ENCODE data around the gene LCN10.
A peak's percentile ranks its signal among the peaks of the same experiment; 100 is the strongest.

LCN10 gene

GRCh38 chr9:136734837-136735496 lies 7.8 kb downstream of the LCN10 start:
- DNase-seq (ENCODE audit: low read depth): no peak
- TF ChIP-seq, protein P1, sequence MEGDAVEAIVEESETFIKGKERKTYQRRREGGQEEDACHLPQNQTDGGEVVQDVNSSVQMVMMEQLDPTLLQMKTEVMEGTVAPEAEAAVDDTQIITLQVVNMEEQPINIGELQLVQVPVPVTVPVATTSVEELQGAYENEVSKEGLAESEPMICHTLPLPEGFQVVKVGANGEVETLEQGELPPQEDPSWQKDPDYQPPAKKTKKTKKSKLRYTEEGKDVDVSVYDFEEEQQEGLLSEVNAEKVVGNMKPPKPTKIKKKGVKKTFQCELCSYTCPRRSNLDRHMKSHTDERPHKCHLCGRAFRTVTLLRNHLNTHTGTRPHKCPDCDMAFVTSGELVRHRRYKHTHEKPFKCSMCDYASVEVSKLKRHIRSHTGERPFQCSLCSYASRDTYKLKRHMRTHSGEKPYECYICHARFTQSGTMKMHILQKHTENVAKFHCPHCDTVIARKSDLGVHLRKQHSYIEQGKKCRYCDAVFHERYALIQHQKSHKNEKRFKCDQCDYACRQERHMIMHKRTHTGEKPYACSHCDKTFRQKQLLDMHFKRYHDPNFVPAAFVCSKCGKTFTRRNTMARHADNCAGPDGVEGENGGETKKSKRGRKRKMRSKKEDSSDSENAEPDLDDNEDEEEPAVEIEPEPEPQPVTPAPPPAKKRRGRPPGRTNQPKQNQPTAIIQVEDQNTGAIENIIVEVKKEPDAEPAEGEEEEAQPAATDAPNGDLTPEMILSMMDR (IDR thresholded peaks at IDR 0.05; ENCODE audit: low read depth, low read length, missing control alignments): no peak
- no peak overlapping the region for H3K4me3 ChIP-seq (ENCODE audit: low read depth, low read length)

GRCh38 chr9:136733611-136734010 lies 9.1 kb downstream of the LCN10 start:
- DNase-seq (ENCODE audit: low read depth): no peak
- TF ChIP-seq, protein P1 (IDR thresholded peaks at IDR 0.05; ENCODE audit: low read depth, low read length, missing control alignments): no peak
- H3K4me3 ChIP-seq (ENCODE audit: low read depth, low read length): no peak overlapping the region

- H3K4me3 ChIP-seq (ENCODE audit: low read depth, low read length): no peak overlapping the region
- TF ChIP-seq, protein P1 (IDR thresholded peaks at IDR 0.05; ENCODE audit: low read depth, low read length, missing control alignments): no peak
- DNase-seq (ENCODE audit: low read depth): no peak
Observed at GRCh38 chr9:136732444-136733178, 10.1 kb downstream of the LCN10 start.

DNA sequence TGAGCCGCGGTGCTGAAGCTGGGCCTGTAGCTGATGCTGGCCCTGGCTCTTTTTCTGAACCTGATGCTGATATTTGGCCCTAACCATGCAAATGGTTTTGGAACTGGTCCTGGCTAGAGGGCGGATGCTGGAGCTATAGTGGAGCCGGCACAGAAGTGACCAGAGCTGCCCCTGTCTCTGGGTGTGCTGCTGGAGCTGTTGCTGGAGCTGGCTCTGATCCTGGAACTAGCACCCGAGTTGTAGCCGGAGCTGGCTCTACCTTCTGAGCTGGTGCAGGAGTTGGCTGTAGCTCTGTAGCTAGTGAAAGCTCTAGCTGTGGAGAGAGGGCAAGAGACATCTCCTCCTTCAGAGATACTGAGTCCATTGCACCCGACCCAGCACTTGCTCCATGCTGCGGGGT lies 12.8 kb downstream of the LCN10 start:
- H3K4me3 ChIP-seq (ENCODE audit: low read depth, low read length): no peak overlapping the region
- TF ChIP-seq, protein P1 (IDR thresholded peaks at IDR 0.05; ENCODE audit: low read depth, low read length, missing control alignments): no peak
- DNase-seq (ENCODE audit: low read depth): no peak

GRCh38 chr9:136729144-136729543 lies 13.6 kb downstream of the LCN10 start:
- H3K4me3 ChIP-seq (ENCODE audit: low read depth, low read length): peak overlapping the region; percentile 93
- TF ChIP-seq, protein P1 (IDR thresholded peaks at IDR 0.05; ENCODE audit: low read depth, low read length, missing control alignments): no peak
- DNase-seq (ENCODE audit: low read depth): no peak

GRCh38 chr9:136728548-136729123 lies 14.1 kb downstream of the LCN10 start:
- peak overlapping the region; percentile 93 for H3K4me3 ChIP-seq (ENCODE audit: low read depth, low read length)
- DNase-seq (ENCODE audit: low read depth): no peak
- TF ChIP-seq, protein P1 (IDR thresholded peaks at IDR 0.05; ENCODE audit: low read depth, low read length, missing control alignments): no peak
